Measurements from ENCODE around the gene CMYA5.

DNA sequence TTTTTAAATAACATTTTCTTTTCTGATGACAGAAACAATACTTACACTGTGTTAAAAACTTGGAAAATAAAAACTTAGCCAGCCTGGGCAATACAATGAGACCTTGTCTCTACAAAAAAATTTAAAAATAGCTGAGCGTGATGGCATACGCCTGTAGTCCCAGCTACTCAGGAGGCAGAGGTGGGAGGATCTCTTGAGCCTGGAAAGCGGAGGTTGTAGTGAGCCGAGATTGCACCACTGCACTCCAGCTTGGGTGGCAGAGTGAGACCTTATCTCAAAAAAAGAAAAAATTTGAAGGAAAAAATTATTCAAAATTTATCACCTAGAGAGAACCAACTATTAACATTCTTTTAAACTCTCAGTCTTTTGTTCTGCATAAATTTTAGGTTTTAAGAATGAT lies 4.9 kb upstream of the CMYA5 start:
- TF ChIP-seq, protein P1, sequence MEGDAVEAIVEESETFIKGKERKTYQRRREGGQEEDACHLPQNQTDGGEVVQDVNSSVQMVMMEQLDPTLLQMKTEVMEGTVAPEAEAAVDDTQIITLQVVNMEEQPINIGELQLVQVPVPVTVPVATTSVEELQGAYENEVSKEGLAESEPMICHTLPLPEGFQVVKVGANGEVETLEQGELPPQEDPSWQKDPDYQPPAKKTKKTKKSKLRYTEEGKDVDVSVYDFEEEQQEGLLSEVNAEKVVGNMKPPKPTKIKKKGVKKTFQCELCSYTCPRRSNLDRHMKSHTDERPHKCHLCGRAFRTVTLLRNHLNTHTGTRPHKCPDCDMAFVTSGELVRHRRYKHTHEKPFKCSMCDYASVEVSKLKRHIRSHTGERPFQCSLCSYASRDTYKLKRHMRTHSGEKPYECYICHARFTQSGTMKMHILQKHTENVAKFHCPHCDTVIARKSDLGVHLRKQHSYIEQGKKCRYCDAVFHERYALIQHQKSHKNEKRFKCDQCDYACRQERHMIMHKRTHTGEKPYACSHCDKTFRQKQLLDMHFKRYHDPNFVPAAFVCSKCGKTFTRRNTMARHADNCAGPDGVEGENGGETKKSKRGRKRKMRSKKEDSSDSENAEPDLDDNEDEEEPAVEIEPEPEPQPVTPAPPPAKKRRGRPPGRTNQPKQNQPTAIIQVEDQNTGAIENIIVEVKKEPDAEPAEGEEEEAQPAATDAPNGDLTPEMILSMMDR (IDR thresholded peaks at IDR 0.05; ENCODE audit: low read length): no peak
- TF ChIP-seq EZH2 (IDR thresholded peaks at IDR 0.05; ENCODE audit: borderline replicate concordance, low read length): no peak

All from OCI-LY1 (cell line).